A172 (cell line): ENCODE data around the gene MORC1. TPM values are rescaled to one million over a fixed set of nuclear protein-coding genes. Genes with fewer than 3 reads are reported as not detected.
A peak's percentile ranks its signal among the peaks of the same experiment; 100 is the strongest.

ENCODE experiments used
- DNase-seq: peaks from one replicate; pipeline ENCODE4 v3.0.0-alpha.2; 2015; ENCODE audit warnings: low spot score
- total RNA-seq: library from RNA; depleted of rRNA; stranded (reverse); fragments of >200 nt; shearing (Covaris generic); gene quantifications from 2 replicates; pipeline ENCODE4 v1.2.3, GENCODE V29; 2014

Gene MORC1
- total RNA-seq, 1 experiment from 2014 or later = not detected

DNA sequence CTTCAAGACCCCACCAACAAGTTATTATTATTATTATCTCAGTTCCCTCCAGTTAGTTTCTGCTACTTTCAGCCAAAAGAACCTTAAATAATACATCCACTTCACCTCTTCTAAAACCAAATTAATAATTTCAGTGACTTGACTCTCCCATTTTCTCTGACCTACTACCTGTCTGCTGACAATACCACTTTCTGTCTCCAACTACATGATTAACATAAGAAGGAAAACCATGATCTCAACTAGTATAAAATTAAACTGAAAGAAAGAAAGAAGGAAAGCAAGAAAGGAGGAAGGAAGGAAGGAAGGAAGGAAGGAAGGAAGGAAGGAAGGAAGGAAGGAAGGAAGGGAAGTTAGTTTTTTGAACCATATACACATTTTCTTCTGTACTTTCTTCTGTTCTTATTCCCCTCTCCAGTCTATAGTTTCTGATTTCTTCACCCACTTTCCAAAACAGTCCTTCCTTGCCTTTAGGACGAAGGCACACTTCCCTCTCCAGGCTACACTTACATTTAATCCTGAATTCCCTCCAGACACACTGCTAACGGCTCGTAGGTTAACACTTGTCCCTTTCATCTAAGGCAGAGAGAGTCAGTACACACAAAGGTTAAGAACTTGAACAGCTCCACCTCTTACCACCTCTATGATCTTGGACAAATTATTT is 84.8 kb downstream of the MORC1 start:
- DNase-seq = no peak

DNA sequence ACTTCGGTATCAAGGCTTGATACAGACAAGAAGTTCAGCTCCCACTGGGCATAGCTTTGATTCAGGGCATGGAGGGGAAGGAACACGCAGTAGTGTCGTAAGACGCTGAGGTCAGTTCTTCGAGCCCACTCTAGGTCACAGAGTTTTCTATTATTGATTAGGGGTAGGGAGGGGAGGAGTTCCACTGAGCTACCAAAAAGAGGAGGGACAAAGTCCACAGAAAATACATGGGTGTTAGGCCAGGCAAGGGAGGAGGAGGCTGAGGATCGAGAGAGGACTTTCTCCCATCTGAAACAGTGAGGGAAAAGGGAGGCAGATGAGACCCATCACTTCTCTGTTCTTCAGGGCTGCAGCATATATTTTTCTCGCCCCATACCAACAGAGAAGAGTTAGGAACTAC is 89.2 kb downstream of the MORC1 start:
- no peak for DNase-seq

DNA sequence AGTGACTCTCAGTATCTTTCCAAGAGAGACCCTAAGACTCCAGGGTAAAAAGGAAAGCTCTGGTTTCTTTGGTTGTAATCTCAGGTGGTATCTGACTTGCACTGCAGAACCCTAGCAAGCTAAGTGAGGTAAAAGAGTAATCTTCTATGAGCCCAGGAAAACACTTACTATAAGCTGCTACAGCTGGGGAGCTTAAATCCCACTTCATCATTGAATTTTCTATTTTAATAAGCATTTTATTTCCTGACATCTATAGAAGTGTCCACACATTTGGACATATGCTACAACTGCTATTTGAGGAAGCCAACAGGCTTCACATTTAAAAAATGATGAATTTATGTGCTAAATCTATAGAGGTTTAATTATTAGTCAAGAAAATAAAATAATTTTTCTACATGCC is 91.1 kb downstream of the MORC1 start:
- no peak for DNase-seq

- DNase-seq = no peak
These were observed 92.0 kb downstream of the MORC1 start for GRCh38 chr3:109025896-109026295.

- peak; percentile 57 for DNase-seq
These were observed 94.2 kb downstream of the MORC1 start for GRCh38 chr3:109023656-109024254.

GRCh38 chr3:109023167-109023566 is 94.8 kb downstream of the MORC1 start:
- DNase-seq = no peak

DNA sequence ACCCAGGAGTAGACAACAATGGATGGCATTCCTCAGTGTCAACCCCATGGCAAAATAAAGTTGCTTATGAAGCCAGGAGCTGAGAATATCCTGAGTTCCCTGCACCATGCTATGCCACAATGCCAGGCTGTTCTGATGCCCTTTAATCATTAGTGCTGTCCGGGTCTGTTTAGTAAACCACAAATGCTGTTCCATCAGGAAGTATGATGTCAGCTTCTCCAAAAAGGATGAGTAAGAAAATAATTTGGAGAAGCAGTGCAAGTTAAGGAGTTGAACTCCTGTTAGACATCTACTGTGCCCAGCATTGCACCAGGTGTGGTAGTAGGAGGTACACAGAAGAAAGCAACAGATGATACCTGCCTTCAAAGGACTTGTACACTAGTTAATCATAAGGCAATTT is 96.4 kb downstream of the MORC1 start:
- DNase-seq = no peak

DNA sequence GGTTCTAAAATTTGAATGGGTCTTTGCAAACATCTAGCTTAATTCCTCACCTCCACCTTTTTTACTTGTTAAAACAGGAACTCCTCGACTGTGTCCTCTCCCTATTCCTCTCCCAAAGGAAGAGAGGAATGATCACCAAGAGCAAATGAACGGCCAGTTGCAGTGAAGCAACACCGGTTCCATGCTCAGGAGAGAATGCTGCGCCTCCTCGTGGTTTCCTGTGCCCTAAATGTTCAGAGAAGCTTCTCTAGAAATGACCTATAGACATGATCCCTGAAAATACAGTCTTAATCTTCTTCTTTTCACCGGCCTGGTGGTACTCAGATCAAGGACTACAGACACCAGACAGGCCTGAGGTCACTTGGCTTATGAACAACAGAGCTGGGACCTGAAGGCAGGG is 99.1 kb downstream of the MORC1 start:
- no peak for DNase-seq

- no peak for DNase-seq
These were observed 112.5 kb downstream of the MORC1 start for GRCh38 chr3:109005443-109005842.

- no peak for DNase-seq
These were observed 119.5 kb downstream of the MORC1 start for GRCh38 chr3:108998436-108998835.

- DNase-seq = no peak
These were observed 132.1 kb downstream of the MORC1 start for GRCh38 chr3:108985844-108986243.

DNA sequence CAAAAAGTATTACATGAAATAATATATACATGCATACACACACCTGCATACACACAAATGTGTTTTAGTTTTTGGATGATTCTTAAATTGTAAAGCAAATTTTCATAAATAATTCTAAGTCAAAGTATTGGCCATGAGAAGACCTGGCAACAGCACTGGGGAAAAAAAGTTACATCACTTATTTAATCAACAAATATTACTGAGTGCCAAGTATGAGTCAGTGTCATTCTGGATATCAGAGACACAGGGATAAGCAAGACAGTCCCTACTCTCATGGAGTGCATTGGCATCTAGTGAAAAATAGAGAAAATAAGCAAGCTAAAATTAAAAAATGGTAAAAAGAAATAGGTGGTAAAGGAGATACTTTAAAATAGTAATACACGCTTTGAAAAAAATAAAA is 134.9 kb downstream of the MORC1 start:
- no peak for DNase-seq

GRCh38 chr3:108976058-108976457 is 141.9 kb downstream of the MORC1 start:
- DNase-seq = no peak

- DNase-seq = no peak
These were observed 144.9 kb downstream of the MORC1 start for GRCh38 chr3:108973019-108973418.

- DNase-seq = no peak
These were observed 145.5 kb downstream of the MORC1 start for GRCh38 chr3:108972482-108972881.

DNA sequence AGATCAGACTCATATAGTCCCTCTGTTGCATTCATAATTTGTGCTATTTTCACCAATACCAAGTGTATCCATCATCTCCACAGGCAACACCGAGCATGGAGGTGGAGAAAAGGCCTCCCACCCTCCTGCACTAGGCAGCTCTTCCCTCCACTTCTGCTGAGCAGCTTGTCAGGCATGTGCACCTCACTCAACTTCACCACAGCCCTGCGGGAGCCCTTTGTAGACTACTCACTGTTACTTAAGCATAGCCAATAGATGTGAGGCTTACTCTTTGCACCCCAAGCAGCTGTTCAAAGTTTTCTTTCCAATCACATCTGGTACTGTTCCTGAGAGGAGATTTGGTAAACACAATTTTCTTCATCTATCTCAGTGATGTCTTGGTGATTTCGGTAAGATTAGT is 147.4 kb downstream of the MORC1 start:
- DNase-seq = no peak

GRCh38 chr3:108966773-108967172 is 151.2 kb downstream of the MORC1 start:
- no peak for DNase-seq

GRCh38 chr3:108959017-108959416 is 158.9 kb downstream of the MORC1 start:
- DNase-seq = peak; percentile 6

DNA sequence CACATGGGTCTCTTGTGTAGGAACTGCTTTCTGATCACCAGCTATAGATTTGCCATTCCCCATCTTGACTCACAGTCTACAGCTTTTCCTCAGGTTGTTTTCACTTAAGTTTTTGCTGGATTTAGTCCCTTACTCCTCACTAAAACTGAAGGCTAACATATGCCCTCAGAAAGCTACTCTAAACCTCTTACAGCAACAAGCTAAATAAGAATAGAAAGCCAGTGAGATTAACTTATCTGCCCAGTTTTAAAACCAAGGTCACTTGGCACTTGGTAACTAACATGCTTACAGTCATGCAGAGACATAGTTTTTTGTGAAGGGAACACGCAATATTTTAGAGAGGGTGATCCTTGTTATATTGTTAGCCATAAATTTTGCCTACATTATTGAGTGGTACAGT is 164.2 kb downstream of the MORC1 start, which contains the start of gene GUCA1C:
GUCA1C (minus strand) TSS at position 180 of the 400 bp plus-strand sequence; CDS start at position 63, 117 bp downstream.
- no peak for DNase-seq

- DNase-seq = no peak
These were observed 164.7 kb downstream of the MORC1 start for GRCh38 chr3:108953210-108953609.

- DNase-seq = no peak
These were observed 166.0 kb downstream of the MORC1 start for GRCh38 chr3:108951820-108952501.

DNA sequence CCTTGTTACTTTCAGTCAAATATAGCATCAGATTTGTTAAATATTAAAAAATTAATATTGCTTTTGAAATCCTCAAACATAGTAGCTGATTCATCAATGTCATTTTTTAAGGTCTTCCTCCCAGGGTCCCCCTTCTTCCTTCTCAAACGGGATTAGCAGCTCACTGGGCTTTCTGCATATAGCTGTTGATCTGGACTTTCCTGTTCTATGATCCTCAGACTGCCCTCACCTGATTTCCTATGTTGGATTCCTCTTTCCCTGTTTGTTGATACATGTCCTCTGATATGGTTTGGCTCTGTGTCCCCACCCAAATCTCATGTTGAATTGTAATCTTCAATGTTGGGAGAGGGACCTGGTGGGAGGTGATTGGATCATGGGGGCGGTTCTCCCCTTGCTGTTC is 170.1 kb downstream of the MORC1 start:
- DNase-seq = no peak
